ENCODE measurements around the gene ALMS1.
"Not testable (repeated sequence)": the region's sequence is repeated elsewhere in the genome, so short reads cannot be mapped to it uniquely, and the experiment has no call there.

ALMS1 gene

DNA sequence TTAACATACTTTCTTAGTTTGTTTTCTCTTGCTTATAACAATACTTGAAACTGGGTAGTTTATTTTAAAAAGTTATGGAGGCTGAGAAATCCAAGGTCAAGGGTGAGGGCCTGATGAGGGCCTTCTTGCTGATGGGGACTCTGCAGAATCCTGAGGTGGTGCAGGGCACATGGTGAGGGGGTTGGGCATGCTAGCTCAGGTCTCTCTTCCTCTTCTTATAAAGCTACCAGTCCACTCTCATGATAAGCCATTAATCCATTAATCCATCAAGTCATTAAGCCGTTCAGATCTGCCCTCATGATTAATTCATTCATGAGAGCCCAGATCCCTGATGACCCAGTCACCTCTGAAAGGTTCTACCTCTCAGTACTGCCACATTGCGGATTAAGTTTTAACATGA is 21.4 kb downstream of the ALMS1 start:
- DNase-seq: no peak

DNA sequence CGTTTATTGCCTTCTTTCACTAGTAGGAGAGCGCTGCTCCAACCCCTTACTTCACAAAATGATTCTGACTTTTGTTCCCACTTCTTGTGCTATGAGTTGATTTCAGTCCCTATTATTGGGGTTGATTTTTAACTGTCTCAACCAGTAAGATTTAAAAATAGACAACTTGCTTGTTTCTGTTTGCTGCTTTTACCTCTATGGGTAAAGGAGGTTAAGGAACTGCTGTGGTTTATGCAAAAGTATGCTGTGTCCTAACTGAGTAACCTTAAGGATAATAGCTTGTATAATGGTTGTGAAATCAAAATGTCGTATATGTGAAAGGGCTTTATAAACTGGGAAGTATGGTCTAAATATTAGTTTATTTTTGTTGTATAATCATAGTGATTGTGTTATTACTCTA is 22.6 kb downstream of the ALMS1 start:
- no peak for DNase-seq

DNA sequence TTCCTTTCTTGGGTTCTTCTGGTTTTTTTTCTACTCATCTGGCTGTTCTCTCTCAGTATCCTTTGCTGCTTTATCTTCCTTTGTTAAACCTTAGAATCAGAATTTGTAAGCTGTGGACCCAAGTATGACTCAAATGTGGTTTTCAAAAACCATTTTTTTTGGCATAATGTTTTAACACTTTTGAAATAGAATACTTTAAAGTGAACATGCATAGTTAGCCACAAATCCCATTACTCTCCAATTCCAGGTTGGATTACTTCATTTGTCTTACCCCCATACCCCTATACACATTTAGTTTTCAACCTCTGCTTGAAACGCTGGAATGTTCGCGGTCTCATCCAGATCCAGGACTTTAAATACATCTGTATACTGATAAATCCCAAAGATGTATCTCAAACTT is 29.1 kb downstream of the ALMS1 start:
- no peak for DNase-seq

DNA sequence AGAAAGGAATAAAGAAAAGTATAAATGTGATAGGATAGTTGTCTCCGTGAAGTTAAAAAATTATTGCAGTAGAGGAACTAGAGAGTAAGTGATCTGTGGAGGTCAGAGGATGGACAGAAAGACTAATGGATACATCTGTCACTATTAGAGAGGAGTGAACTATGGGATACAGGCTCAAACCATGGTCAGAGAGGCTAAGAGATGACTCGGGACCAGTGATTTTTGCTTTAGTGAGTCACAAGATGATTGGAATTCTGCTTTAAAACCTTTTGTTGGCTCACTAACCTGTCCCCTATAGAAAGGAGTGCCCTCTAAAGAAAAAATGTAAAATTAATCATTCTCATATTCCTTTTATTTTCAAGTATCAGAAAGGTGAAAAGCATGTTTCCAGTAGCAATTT is 30.3 kb downstream of the ALMS1 start:
- no peak for DNase-seq

DNA sequence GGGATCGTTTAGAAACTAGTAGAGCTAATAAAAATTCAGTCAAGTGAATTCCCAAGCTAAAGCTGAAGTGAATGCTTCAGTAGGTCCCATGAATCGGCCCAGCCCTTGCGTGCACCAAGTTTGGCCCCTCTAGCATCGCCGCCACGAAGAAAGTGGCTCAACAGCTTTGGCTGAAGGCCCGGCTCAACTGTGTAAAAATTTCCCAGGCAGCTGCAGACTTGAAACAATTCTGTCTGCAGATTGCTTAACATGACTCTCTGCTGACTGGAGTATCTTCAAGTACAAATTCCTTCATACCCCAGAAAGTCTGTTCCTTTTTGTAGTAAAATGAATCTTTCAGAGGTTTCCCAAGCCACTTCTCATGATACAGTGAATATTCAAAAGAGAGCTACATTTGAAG is 32.7 kb downstream of the ALMS1 start:
- DNase-seq: peak in 1 of 2 experiments; percentile 7

DNA sequence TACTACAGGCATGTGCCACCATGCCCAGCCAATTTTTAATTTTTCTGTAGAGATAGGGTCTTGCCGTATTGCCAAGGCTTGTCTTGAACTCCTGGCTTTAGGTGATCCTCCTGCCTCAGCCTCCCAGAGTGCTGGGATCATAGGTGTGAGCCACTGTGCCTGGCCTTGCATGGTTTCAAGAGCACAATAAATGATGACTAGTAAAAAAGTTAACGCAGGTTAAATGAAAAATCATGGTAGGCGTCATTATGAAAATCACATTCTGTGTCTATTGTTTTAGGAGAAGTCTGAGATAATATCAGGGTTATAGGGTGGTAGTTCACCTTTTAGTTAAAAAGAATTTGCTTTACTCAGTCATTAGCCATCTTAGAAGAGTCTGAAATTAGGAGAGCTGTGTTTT is 38.3 kb downstream of the ALMS1 start:
- DNase-seq: no peak

DNA sequence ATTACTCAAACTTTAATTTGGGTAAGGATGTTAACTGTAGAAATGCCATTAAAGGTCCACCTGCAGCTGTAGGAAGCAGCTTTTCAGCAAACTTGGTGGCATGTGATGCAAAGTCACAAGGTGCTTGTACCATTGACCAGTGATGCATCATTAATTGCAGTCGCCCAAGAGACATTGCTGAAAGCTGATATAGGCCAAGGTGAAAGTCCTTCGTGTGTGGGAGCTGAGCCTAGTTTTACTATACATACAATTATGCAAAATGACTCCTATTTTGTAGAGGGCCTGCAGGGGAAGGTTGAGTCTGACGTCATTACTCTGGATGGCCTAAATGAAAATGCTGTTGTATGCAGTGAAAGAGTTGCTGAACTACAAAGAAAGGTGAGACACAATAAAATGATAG is 40.5 kb downstream of the ALMS1 start:
- DNase-seq: no peak

DNA sequence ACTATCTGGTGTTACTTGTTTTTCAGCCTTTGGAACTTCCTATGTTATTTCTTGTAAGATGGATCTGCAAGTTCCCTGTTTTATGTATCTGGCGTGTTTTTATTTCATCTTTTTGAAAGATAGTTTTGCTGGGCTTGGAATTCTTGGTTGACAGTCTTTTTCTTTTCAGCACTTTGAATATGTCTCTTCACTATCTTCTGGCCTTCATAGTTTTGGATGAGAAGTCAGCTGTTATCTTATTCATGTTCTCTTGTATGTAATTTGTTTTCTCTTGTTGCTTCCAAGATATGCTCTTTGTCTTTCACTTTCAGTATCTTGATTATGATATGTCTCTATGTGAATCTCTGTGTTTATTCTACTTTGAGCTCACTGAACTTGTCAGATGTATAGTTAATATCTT is 50.4 kb downstream of the ALMS1 start:
- no peak for DNase-seq

DNA sequence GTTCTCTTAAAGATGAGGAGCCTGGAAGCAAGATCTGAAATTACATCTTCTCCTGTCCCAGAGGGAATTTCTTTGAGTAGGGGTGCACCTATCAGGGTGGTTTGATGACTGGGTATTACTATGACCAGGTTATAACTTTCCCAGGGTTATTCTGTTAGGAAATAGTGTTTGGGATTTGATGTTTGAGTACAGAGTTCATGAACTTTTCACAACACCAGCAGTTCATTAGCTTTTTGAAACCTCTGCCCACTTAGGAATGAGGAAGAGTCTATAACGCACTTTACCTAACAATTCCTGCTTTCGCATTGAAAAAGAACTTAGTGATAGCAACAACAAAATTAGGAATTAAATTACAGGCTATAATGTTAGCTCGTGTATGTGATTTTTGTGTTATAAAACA is 58.6 kb downstream of the ALMS1 start:
- no peak for DNase-seq

DNA sequence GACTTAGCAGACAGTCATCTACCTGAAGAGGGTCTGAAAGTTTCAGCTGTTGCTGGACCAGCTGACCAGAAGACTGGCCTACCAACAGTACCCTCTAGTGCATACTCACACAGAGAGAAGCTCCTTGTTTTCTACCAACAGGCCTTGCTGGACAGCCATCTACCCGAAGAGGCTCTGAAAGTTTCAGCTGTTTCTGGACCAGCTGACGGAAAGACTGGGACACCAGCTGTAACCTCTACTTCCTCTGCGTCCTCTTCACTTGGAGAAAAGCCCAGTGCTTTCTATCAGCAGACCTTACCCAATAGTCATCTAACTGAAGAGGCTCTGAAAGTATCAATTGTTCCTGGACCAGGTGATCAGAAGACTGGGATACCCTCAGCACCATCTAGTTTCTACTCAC is 63.2 kb downstream of the ALMS1 start:
- DNase-seq: no peak

DNA sequence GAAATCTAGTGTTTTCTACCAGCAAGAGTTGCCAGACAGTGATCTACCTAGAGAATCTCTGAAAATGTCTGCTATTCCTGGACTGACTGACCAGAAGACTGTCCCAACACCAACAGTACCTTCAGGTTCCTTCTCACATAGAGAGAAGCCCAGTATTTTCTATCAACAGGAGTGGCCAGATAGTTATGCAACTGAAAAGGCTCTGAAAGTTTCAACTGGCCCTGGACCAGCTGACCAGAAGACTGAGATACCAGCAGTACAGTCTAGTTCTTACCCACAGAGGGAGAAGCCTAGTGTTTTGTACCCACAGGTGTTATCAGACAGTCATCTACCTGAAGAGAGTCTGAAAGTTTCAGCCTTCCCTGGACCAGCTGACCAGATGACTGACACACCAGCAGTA is 63.8 kb downstream of the ALMS1 start:
- no peak for DNase-seq

DNA sequence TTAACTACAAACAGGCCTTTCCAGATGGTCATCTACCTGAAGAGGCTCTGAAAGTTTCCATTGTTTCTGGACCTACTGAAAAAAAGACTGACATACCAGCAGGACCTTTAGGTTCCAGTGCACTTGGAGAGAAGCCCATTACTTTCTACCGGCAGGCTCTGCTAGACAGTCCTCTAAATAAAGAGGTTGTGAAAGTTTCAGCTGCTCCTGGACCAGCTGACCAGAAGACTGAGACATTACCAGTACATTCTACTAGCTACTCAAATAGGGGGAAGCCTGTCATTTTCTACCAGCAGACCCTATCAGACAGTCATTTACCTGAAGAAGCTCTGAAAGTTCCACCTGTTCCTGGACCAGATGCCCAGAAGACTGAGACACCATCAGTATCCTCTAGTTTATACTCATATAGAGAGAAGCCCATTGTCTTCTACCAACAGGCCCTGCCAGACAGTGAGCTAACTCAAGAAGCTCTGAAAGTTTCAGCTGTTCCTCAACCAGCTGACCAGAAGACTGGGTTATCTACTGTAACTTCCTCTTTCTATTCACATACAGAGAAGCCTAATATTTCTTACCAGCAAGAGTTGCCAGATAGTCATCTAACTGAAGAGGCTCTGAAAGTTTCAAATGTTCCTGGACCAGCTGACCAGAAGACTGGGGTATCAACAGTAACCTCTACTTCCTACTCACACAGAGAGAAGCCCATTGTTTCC is 65.8 kb downstream of the ALMS1 start:
- DNase-seq: no peak

DNA sequence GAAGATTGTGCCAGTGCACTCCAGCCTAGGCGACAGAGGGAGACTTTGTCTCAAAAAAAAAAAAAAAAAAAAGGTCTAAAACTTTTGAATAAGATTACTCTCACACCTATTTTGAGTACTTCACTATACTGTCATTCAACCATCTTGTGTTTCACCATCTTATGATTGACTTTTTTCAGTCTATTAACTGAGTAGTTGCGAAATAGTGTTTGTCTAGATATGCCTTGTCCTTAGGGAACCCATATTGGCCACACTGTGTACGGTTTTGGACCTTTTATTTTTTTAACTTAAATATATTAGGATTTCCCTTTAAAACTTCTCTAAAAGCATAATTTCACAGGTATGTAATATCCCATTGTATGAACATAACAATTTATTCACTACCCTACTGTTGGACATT is 72.3 kb downstream of the ALMS1 start:
- DNase-seq: no peak

DNA sequence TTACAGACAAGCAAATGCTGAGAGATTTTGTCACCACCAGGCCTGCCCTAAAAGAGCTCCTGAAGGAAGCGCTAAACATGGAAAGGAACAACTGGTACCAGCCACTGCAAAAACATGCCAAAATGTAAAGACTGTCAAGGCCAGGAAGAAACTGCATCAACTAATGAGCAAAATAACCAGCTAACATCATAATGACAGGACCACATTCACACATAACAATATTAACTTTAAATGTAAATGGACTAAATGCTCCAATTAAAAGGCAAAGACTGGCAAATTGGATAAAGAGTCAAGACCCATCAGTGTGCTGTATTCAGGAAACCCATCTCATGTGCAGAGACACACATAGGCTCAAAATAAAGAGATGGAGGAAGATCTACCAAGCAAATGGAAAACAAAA is 76.8 kb downstream of the ALMS1 start:
- not testable (repeated sequence) for DNase-seq

DNA sequence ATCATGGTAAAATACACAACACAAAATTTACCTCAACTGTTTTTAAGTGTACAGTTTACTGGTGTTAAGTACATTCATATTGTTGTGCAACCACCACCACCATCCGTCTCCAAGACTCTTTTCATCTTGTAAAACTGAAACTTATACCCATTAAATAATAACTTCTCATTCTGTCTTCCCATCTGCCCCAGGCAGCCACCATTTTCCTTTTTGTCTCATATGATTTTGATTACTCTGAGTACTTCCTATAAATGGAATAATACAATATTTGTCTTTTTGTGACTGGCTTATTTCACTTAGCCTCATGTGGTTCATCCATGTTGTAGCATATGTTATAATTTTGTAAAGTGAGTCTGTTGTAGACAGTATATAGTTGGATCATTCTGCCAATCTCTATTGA is 82.7 kb downstream of the ALMS1 start:
- no peak for DNase-seq

DNA sequence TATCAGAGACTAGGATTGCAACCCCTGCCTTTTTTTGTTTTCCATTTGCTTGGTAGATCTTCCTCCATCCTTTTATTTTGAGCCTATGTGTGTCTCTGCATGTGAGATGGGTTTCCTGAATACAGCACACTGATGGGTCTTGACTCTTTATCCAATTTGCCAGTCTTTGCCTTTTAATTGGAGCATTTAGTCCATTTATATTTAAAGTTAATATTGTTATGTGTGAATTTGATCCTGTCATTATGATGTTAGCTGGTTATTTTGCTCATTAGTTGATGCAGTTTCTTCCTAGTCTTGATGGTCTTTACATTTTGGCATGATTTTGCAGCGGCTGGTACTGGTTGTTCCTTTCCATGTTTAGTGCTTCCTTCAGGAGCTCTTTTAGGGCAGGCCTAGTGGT is 98.2 kb downstream of the ALMS1 start:
- not testable (repeated sequence) for DNase-seq

DNA sequence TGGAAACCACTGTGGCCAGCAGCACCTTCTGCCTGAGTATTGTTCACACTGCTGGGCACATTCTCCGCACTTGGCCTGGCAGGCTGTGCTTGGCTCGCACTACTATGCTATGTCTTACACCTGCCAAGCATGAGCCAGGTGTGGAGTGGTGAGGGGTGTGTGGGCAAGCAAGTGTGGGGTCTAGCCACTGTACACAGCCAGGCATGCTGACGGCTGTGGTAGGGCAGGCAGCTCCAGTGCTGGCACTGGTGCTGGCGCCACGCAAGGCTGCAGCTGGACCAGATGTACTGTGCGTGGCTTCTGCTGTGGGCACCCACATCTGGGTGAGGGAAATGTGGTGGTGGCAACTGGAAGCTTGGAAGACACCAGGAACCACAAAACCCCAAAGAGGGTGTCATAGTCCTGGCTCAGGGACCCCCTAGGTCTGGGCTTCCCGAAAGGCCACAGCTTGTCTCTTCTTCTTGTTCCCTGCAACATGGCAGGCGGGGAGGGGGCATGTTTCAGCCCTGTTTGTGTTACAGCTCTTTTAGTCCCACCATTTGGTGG is 101.5 kb downstream of the ALMS1 start:
- DNase-seq: no peak

DNA sequence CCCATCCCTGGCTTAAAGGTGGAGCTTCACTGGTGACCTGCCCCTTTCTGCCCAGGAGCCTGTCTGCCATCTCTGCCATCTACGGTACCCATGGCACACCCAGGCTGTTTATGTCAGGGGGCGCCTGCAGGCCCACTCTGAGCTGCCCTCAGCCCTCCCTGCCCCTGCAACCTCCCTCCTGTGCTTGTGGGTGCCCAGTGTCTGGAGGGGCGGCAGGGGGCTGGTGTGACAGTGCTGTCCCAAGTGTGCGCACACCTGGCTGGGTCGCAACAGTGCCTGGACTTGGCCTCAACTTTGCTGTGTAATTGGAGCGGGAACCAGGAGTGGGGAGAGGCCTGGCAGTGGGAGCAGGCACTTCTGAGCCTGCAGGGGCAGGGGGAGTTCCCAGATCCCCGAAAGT is 102.4 kb downstream of the ALMS1 start:
- no peak for DNase-seq

DNA sequence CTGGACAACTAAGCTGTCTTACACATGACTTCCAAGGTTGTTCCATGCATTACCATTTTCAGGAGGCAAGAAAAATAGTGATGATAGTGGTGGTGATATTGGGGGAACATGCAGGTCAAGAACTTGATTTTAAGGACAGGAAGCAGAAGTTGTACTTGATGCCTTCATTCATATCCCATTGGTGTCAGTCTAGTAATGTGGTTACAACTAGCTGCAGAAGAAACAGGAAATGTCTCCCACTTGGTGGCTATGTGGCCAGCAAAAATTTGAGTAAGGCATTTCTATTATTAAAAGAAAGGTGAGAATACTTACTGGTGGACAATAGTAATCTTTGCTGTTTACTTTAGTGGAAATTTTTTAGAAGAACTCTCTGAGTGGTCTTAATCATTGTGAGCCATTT is 103.4 kb downstream of the ALMS1 start:
- no peak for DNase-seq

DNA sequence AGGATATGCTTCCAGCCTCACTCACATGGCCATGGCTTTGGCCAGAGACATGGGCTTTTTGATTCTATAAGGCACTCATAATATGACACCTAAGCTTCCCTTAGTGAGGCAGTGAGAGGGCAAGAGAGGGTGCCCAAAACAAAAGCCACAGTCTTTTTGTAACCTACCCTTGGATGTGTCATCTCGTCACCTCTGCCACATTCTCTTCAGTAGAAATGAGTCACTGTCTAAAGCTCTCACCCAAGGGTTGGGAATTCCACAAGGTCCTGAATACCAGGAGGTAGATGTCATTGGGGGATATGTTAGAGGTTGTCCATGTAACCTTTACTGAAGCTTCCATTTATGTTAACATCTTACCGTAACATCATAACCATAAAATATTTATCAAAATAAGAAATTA is 108.4 kb downstream of the ALMS1 start:
- no peak for DNase-seq

DNA sequence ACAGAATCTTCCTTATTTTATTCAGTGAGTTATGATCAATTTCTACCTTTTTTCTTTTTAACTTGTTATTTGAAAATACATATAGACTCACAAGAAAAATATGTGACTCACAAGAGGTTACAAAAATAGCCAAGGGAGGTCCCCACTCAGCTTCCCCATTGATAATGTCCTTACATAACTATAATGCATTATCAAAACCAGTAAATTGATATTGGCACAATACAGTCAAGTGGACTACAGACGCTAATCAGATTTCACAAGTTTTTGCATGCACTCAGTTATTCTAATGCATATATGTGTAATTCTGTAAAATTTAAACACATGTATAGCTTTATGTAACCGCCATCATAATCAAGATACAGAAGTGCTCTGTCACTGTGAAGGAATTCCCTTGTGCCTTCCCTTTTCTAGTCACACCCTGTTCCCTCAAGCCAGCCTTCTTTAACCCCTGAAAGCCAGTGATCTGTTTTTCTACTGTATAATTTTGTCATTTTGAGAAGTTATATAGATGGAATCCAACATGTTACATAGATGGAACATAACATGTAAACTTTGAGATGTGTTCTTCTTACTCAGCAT is 118.4 kb downstream of the ALMS1 start:
- DNase-seq: no peak

DNA sequence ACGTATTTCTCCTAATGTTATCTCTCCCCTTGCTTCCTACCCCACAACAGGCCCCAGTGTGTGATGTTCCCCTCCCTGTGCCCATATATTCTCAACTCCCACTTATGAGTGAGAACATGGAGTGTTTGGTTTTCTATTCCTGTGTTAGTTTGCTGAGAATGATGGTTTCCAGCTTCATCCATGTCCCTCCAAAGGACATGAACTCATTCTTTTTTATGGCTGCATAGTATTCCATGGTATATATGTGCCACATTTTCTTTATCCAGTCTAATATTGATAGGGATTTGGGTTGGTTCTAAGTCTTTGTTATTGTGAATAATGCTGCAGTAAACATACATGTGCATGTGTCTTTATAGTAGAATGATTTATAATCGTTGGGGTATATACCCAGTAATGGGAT is 119.2 kb downstream of the ALMS1 start:
- DNase-seq: not testable (repeated sequence)

DNA sequence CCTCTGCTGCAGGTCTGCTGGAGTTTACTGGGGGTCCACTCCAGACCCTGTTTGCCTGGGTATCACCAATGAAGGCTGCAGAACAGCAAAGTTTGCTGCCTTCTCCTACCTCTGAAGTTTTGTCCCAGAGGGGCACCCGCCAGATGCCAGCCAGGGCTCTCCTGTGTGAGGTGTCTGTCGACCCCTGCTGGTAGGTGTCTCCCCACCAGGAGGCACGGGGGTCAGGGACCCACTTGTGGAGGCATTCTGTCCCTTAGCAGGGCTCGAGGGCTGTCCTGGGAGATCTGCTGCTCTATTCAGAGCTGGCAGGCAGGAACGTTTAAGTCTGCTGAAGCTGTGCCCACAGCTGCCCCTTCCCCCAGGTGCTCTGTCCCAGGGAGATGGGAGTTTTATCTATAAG is 124.8 kb downstream of the ALMS1 start:
- DNase-seq: not testable (repeated sequence)

DNA sequence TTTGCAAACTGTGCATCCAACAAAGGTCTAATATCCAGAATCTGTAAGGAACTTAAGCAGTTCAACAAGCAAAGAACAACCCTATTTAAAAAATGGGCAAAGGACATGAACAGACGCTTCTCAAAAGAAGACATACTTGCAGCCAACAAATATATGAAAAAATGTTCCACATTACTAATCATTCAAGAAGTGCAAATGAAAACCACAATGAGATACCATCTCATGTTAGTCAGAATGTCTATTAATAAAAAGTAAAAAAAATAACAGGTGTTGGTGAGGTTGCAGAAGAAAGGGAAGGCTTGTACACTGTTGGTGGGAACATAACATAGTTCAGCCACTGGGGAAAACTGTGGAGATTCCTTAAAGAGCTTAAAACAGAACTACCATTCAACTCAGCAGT is 130.4 kb downstream of the ALMS1 start:
- DNase-seq: no peak

DNA sequence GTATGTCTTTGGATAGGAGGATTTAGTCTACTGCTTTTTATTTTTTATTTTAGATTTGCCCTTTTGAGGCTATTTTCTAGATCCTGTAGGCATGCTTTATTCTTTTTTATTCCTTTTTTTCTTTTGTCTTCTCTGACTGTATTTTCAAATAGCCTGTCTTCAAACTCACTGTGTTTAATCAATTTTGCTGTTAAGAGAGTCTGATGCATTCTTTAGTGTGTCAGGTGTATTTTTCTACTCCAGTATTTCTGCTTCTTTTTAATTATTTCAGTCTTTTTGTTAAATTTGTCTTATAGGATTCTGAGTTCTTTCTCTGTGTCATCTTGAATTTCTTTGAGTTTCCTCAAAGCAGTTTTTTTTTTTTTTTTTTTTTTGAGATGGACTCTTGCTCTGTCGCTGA is 143.1 kb downstream of the ALMS1 start:
- no peak for DNase-seq
